Pons (tissue), 1 donor: Measurements from ENCODE around the gene MRS2.
"Not testable (repeated sequence)": the region's sequence is repeated elsewhere in the genome, so short reads cannot be mapped to it uniquely, and the experiment has no call there.

ENCODE experiments used
- DNase-seq: peaks from one replicate; pipeline ENCODE4 v3.0.0-alpha.2; 2016; ENCODE audit warnings: low spot score

Gene MRS2

DNA sequence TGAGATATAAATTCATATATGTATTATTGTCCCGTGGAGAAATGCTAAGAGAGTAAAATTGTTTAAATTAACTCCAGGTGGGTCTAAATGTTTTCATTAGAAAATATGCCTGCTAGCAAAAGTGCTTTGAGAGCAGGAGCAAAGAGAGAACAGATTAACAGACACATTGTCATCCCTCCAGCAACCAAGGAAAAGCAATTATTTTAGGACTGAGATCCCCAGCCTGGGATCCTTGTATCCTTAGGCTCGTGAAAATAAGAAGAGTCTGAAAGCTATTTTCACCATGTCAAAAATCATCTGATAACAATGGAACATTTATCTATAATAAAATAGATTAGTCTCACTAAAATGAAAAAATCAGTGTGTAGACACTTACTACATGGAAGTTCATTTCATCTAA is 11.5 kb upstream of the MRS2 start:
- DNase-seq: no peak

DNA sequence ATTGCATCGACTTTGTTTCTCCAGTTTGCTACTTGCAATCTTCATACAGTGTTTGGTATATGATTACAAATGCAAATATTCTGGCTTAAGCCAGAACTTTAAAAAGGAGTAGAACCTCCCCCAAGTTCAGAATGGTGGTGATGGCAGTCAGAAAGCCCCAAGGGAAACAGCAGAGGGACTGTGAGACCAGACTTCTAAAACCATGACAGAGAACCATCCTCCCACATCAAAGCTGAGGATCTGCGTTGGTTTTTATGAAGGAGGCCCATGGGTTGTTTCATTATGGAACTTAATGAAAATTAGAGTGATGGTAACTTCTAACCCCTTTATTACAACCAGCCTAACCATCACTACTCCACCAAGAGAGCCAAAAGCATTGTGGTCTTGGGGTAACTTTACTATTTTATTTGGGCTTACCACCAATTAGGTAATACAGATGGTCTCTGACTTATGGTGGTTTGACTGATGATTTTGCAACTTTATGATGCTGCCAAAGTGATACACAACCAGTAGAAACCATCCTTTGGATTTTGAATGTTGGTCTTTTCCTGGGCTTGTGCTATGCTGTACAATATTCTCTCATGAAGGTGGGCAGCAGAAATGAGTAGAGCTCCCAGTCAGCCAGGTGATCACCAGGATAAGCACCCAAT is 10.9 kb upstream of the MRS2 start:
- DNase-seq: no peak

DNA sequence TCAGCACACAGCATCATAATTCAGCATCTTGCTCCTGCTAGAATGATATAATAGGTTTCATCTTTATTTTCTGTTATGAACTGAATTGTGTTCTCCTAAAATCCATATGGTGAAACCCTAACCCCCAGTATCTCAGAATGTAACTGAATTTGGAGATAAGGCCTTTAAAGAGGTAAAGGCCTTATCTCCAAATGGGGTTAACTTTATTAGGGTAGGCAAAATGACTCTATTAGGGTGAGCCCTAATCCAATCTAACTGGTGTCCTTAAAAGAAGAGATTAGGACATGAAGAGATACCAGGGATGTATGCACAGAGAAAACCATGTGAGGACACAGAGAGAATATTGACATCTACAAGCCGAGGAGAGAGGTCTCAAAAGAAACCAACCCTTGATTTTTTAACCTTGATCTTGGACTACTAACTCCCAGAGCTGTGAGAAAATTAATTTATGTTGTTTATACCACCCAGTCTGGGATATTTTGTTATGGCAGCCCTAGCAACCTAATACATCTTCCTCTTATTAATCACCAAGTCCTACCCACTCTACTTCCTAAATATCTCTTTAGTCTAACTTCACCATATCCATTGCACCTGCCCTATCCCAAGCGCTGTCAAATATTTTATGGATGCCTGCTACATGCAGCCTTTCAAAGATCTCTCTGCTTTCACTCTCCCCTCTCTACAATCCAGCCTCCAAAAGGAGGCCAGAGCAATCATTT is 8.5 kb upstream of the MRS2 start:
- no peak for DNase-seq

DNA sequence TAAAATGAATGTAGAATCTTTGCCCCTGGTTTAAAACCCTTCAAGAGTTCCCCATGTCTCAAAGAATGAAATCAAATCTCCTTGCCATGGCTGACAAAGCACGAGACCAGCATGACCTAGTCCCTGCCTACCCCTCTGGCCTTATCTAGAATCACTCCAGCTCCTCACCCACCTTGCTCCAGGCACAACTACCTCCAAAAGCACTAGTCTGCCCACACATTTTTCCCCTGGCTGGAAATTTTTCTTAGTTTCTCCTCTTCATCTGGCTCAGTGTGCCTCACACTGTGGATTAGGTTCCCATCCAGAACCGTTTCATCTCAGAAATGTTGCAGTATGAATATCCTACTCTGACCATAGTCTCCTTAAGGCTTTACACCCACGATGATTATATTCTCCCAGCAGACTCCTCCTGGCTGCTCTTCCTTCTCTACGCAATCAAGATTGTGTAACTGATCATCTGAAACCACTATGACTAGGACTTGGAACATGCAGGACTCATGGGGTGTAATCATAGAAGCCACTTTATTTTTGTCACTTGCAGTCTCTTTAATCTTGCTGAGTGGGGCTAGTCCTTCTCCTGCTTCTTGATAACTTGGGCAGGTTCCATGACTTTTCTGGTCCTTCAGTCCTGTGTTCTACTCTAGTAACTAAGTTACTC is 7.8 kb upstream of the MRS2 start:
- DNase-seq: no peak

DNA sequence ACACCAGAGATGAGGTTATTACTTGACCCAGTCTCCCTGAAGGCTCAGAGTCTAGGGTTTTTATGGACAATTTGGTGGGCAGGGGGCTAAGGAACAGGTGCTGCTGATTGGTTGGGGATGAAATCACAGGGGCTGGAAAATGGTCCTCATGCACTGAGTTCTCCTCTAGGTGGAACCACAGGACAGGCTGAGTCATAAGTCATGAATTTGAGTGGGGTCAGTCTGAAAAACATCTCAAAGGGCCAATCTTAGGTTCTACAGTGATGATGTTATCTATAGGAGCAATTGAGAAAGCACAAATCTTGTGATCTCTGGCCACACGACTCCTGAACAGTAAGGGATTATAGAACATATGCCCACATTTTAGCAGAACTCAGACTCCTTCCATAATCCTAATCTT is 5.9 kb upstream of the MRS2 start:
- DNase-seq: no peak

DNA sequence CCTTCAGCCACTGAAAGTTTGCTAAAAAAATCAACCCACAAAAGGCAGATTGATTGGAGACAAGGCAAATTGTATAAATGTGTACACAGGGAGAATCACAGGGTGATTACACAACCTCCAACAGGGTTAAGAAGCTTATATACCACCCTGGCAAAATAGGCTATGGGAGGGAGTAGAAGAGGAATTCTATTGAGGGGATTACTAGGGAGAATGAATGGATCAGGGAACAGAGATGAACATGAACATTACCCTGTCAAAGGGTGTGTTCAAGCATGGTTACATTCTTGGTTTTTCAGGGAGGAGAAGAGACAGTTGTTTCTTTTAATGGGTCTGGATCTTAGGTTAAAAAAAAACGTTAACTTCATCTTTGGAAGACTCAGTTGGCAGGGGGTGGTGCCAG is 5.1 kb upstream of the MRS2 start:
- no peak for DNase-seq

DNA sequence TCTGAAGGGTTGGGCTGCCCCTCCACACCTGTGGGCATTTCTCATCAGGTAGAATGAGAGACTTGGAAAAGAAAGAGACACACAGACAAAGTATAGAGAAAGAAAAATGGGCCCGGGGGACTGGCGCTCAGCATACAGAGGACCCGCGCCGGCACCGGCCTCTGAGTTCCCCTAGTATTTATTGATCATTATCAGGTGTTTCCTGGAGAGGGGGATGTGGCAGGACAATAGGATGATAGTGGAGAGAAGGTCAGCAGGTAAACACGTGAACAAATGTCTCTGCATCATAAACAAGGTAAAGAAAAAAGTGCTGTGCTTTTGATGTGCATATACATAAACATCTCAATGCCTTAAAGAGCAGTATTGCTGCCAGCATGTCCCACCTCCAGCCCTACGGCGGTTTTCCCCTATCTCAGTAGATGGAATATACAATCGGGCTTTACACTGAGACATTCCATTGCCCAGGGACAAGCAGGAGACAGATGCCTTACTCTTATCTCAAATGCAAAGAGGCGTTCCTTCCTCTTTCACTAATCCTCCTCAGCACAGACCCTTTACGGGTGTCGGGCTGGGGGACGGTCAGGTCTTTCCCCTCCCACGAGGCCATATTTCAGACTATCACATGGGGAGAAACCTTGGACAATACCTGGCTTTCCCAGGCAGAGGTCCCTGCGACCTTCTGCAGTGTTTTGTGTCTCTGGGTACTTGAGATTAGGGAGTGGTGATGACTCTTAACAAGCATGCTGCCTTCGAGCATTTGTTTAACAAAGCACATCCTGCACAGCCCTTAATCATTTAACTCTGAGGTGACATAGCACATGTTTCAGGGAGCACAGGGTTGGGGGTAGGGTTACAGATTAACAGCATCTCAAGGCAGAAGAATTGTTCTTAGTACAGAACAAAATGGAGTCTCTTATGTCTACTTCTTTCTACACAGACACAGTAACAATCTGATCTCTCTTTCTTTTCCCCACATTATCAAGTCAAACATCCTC is 2.4 kb upstream of the MRS2 start:
- not testable (repeated sequence) for DNase-seq

DNA sequence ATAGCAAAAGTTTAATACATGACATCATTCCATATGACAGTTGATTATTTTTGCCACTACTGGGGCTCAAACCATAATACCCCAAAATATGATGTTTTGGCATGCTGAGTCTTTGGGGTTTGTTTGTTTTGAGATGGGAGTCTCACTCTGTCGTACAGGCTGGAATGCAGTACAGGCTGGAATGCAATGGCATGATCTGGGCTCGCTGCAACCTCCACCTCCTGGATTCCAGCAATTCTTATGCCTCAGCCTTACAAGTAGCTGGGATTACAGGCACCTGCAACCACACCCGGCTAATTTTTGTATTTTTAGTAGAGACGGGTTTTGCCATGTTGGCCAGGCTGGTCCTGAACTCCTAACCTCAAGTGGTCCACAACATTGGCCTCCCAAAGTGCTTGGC is 1.3 kb upstream of the MRS2 start:
- DNase-seq: no peak

DNA sequence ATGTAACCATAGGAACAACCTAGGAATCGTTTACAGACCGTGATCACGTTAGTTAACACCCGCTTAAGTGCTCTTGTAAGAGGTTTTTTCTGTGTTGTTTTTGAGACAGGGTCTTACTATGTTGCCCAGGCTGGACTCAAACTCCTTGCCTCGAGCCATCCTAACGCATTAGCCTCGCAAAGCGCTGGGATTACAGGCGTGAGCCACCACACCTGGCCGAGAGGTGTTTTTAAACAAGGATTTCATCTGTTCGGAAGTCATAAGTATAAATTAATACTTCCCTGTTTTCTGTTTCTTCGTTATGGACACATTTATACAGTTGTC is 727 bp downstream of the MRS2 start:
- no peak for DNase-seq

DNA sequence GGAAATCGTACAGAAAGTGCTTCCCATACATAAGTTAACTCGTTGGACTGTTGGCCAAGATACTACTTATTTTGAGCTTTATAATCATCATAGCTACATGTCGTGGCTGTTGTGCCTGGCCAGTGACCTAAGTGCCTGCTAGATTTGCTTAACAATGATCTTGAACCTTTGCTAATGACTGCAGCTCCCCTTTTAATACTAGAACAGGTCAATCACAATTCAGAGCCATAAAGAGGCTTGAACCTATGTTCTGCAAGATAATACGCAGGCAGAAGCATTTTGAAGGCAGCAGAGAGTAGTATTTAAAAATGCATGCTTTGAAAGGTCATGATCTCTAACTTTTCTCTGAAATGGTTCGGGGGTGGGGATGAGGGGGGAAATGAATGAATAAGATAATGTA is 2.5 kb downstream of the MRS2 start:
- no peak for DNase-seq

DNA sequence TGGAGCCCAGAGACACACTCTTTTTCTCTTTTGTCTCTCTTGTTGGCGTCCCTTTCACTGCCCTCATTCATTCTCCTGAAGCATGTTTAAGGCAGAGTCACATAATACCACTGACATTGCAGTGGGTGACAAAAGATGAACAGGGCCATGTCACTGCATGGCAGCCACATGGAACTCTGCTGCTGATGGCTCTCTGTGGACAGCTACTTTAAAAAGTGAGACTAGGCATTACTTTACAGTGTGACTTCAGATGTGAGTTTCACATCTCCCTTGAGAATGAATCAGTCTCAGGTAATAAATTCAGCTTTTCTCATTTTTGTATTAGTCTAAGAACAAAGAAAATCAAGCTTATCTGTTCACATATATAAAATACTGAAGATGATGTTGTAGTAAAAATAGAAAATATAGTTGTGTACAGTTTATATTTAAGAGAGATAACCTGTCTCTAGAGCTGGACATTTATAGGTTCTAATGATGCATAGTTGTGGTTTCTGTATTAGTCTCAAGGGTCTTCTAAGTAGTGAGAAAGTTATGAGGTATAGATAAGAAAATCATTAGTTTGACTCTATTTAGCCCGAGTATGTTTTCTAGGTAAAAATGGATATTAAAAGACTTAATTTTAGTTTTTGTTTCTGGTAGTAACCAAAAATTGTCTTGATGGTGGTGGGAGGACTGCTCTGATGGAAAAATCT is 6.1 kb downstream of the MRS2 start:
- no peak for DNase-seq

DNA sequence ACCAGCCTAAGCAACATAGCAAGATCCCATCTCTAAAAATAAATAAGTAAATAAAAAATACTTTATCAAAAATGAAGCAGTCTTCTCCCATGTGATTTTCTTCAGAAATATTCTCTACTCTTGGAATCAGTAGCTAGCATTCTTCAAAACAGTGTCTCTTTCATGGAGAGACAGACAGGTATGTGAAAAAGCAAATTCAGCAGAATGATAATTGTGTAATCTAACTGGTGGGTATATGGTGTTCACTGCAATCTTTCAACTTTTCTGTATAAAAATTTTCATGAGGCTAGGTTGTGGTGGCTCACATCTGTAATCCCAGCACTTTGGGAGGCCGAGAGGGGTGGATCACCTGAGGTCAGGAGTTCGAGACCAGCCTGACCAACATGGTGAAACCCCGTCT is 7.9 kb downstream of the MRS2 start:
- DNase-seq: no peak

DNA sequence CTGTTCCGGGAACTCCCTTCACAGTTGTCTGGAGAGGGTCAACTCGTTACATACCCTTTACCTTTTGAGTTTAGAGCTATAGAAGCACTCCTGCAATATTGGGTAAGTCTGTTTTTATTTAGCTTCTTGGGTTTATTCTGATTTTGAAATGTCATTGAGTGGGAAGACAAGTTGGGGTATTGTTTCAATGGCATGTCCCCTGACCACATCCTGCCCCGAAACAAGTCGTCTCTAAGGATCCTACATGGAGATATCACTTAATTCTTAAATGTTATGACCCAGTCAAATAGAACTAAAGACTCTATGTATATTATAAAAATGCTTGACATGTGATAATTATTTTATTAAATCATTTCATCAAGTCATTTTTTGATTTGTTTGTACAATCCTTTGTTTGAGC is 9.6 kb downstream of the MRS2 start:
- DNase-seq: no peak

DNA sequence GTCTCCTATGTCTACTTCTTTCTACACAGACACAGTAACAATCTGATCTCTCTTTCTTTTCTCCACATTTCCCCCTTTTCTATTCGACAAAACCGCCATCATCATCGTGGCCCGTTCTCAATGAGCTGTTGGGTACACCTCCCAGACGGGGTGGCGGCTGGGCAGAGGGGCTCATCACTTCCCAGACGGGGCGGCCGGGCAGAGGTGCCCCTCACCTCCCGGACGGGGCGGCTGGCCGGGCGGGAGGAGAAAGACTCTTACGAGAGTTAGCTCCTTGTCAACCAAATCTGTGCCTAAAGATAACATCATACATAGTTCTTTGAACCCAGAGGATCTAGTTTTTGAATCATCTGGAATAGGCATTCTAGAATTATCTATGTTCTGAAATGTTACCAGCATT is 11.8 kb downstream of the MRS2 start:
- DNase-seq: not testable (repeated sequence)

DNA sequence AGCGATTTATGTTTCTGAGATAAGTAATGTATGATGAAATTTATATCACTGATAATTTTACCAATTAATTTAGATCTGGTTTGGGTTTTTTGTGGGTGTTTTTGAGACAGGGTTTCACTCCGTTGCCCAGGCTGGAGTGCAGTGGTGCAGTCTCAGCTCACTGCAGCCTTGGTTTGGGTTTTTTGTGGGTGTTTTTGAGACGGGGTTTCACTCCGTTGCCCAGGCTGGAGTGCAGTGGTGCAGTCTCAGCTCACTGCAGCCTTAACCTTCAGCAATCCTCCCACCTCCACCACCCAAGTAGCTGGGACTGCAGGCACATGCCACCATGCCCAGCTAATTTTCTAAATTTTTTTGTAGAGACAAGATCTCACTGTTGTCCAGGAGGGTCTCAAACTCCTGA is 13.0 kb downstream of the MRS2 start:
- no peak for DNase-seq

DNA sequence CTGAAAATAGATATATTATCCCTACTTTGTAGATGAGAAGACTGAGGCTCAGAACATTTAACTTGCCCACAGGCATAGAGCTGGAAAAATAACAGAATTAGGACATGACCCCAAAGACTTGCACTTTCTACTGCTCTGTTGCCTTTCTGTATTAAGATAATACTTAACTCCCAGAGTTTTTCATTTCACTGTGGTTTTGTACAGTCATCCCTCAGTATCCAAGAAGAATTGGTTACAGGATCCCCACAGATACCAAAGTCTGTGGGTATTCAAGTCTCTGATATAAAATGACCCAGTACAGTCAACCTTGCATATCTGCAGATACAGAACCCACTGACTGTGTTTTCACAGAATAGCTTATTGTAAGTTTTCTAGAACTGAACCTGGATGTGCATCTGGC is 16.8 kb downstream of the MRS2 start:
- no peak for DNase-seq

DNA sequence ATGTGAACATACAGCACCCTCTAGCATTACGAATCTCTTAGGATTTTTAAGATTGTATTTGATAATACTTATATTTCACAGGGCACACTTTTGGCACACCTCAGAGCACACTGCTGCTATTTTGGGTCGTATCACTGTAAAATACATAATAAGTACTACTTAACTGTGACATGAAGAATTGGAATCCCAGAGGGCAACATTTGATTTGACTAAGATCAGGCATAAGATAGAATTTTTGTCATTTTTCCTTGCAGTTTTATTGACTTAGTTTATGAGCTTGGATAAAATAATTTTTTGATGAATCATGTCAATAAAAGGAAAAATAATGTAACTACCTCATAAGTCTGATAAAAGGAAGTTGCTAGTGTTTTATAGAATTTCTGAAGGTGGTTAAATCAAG is 22.4 kb downstream of the MRS2 start:
- no peak for DNase-seq

DNA sequence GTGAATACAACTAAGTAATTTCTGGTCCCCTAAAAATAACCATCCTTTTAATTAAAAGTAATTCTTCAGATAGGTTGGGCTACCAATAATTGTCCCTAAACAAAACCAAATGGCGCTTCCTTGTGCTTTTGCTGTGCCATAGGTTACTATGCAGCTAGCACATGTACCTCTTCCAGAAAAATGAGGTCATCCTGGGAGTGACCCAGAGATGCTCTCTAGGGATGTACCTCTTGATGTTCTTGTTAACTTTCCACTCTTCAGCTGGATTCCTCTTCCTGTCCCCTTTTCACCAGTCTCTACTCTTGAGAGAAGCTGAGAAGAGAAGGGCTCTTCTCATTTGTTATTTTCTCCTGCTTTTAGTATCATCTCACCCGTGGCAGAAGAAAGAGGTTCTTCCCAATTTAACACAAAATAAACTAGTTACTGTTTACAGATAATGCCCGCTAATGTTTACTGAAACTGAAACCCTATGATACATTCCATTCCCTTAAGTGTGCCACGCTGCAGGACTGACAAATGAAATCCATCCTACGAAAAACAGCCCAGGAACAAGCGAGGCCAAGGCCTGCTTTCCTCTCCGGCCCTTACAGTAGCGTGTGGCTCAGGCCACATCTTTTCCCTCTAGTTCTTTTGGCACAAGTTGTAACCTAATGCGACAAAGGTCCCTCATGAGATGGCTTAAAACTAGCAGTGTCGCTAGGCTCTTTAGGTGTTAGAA is 24.2 kb downstream of the MRS2 start:
- no peak for DNase-seq

DNA sequence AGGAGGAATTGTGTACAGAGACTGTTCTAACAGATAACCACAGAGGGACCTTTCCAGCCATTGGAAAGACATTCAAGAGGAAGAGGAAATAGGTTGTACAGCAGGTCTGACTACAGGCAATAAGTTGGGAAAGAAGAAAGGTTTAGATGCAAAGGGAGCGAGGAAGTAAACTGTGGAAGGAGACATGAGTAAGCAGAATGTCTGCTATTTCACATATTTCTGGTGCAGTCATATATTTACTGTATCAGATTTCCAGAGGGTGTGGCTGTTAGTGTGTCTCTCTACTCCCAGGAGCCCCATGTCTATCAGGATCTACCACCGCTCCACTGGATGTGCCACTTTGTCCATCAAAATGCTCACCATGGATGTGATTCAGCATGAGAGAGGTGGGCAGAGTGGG is 25.9 kb downstream of the MRS2 start:
- DNase-seq: no peak

DNA sequence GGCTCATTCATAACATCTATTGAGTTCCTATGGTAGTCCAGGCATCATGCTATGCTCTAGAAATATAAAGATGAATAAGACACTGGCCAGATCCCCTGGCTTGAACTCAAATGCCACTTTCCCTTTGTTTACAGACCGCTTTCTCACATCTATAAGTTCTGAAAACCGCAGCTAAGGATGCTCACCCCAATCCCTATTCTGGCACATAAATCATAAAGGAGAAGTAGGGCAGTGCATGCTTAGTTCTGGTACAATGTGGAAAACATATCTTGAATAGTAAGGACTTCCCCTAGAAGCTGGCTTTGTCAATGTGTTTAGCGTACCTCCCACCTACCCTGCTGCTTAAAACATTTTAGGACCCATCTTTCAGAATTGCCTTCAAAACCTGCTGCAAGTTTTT is 26.4 kb downstream of the MRS2 start:
- no peak for DNase-seq

DNA sequence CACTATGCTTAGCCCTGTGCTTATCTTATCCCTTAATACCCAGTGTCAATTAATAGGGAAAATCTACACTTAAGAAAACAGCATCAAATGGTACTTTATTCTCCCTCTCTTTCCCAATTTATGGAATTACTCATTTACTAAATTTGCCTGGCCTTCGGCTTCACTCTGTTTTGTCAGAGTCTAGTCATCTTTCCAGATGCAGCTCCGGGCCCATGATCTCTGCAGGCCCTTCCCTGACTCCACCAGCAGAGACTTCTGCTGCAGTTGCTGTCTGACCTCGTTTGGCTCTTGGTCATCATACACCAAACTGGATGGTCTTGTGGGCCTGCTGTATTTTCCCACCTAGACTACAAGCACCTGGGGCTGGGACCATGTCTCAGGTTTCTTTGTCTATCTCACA is 27.4 kb downstream of the MRS2 start:
- no peak for DNase-seq
